ENCODE measurements around the gene SMIM30.
A peak's percentile ranks its signal among the peaks of the same experiment; 100 is the strongest.

The SMIM30 gene

DNA sequence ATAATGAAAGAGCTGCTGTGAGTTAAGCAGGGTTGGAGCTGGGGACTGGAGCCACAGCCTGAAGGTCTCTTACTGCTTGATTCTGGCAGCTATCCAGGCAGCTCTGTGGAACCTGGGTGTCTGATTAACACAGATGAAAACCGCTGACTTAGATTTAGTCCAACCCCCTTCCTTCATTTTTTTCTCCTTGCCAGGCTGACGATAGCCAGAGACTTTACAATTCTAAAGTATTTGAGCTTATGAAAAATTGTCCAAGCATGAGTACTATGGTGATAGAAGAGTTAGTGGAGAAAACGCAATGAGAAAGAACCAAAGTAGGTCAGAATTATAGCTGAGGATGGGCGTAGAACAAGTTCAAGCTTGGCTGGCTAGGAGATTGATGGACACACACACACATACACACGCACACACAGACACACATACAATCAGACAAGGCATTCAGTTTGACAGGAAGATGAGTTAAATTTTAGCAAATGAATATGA is 18.2 kb downstream of the SMIM30 start:
- DNase-seq (ENCODE audit: low read depth) = no peak

DNA sequence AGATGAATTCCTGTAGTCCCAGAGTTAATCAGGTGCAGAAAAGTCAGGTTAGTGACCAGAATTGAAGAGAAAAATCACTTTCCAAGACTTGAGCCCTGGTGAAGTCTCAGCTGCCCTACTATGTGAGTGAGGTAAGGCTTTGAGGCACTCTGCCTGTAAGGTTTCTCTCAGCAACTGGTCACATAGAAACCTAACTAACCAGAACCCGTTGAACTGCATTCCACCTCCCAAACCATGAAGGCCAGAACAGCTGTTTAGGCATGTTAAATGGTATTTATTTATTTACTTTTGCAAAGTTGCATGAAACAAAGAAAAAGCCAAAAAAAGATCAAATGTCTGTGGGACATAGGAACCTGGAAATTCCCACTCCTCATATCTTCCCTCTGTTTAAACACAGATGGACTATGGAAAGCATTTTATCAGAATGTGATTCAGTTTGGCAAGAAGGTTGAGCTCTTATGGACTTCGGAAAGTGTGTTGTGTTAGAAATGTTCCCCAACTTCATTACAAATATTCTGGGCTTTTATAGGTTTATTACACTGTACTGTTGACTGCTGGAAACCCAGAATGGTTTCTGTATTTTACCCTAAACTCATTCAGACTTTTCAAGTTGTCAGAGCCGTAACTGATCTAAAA is 19.0 kb downstream of the SMIM30 start:
- no peak for DNase-seq (ENCODE audit: low read depth)

DNA sequence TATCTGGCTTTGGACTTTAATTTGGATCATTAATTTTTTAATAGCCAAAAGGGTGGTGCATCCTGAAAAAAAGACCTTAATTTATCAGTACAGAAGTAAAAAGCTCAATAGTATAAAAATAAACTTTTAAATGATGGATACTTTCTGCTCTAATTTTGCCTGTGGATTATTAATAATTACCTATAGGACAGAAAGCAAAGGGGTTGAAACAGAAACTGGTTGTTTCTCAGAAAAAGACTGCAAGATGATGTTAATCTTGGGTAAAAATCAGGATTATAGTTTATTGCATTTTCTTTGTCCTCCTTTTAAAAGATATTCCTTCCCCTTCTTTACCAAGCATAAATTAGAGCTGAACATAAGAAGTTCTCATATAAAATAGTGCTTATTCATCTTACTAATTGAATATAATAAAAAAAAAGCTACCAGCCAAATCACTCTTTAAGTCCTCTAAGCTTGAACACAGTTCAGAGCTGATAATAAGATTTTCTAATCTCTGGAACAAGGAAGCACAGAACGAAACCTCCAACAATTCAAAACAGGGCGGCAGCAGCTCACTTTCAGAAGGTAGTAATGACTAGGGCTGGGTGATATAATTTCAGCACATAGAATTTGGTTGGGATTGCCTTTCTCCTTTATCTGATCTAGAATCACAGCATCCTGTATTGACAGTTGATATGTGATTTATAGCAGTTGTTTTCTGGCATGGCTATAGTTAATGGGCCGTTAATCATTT is 23.7 kb downstream of the SMIM30 start:
- DNase-seq (ENCODE audit: low read depth) = no peak

DNA sequence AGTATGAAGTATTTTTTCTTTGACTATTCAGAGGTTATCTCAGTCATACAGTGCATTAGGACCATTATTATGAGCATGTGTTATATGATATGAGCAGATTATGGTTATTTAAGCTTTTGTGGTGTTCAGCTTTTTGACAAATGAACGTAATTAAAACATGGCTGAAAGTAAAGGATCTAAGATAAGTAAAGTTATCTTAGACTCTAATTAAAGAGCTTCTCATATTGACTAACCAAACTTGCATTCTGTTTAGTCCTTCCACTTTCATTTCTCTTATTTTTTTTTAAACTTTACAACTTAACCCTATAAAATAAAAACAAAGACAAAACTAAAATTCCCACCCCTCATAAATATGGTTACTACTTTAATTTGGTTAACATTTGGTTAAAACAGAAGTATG is 24.8 kb downstream of the SMIM30 start:
- no peak for DNase-seq (ENCODE audit: low read depth)

DNA sequence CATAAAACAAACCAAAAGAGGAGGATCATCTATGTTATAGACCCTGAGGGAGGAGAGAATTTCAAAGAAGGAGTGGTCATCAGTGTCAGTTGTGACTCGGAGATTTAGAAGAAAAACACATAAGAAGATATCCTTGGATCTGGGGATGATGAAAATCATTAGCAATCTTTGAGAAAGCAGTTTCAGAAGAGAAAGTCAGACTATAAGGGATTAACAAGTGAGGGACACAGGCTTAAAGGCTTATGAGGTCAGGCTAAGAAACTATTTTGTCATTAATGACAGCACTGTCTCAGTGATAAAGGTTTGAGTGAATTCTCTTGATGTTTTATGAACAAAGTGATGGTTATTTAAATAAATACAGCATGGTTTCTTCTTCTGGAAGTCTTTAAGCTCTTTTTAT is 25.6 kb downstream of the SMIM30 start:
- DNase-seq (ENCODE audit: low read depth) = no peak

DNA sequence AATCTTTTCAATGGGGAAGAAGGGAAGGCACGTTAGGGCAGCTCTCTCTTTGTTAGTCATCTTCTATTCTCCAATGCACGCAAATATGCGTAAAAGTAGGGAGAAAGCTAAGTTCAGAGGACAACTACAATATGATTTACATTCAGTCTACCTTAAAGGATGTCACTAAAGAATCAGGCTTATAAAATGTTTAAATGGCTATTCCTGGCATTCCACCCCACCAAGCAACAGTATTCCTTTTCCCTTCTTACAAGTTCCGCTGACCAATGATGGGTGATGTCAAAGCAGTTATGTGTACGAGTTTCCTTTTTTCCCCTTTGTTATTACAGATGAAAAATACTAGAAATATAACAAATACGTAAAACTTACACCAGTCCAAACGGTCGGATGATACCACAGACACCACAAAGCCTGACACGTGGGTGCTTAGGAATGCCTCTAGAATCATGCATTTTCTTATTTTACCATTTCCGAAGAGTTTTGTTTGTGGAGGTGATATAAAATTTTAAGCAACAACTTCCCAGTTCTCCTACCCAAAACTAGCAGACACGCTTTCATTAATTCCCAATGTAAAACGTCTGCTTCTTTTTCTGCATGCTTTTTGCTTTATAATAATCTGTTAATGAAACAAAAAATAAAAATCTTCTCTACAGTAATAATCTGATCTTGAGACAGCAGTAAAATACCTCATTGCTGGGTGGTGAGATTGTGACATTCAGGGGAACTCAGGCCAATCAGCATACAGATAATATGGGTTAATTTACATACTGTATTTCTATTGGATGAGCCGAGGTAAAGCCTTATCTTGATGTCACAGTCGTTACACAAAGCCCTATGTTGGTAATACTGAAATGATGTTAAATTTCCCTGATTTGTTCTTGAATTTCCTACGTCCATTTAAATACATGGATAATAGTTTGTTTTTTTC is 31.0 kb downstream of the SMIM30 start:
- DNase-seq (ENCODE audit: low read depth) = no peak

DNA sequence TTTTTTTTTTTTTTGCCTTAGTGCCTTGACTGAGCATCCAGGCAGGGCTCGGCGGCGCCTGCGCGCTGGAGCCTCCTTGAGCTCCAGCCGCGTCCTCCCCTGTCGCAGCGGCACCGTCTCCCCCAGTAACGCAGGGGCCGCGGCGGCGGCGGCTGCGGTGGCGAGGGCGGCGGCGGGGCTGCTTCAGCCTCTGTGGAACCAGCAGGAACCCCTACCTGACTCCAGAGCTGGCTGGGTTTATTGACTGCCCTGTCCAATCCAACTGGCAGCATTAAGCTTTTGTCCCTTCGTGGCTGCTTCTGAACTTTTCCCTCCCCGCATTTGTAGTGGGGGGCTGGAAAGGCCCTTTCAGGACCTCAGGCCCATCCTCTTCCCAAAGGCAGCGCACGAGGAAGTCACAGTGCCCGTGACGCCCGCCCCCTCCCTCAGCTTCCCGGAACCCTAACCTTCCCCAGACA is 31.9 kb downstream of the SMIM30 start, which contains the start of gene GPR85:
GPR85 (minus strand) TSS at position 397 of the 458 bp plus-strand sequence. CDS start 2,106 bp downstream, outside the sequence.
- DNase-seq (ENCODE audit: low read depth) = peak; percentile 0

DNA sequence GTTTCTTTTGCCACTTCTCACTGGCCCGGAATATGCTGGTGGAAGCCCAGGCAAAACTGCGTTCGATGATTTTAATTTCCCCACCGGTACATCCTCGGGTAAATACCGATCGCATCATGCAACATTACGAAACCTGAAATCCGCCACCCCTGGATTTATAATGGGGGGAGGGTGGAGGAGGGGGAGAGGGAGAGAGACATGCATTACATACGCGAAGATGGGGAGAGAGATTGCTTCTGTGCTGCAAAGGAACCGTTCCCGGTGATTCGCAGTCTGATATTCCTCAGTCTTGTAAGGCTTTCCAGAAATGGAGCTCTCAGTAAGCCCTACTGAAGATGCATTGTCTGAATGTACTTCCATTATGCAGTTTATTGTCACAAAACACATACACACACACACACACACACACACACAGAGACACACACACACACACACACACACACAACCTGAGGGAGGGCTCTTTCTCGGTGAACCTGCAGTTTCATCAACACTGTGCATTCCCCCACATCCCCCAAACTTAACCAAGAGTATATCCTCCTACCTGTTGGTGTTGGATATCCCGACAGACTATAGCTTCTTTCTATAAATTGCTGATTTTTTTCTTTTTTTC is 32.5 kb downstream of the SMIM30 start:
- DNase-seq (ENCODE audit: low read depth) = no peak

DNA sequence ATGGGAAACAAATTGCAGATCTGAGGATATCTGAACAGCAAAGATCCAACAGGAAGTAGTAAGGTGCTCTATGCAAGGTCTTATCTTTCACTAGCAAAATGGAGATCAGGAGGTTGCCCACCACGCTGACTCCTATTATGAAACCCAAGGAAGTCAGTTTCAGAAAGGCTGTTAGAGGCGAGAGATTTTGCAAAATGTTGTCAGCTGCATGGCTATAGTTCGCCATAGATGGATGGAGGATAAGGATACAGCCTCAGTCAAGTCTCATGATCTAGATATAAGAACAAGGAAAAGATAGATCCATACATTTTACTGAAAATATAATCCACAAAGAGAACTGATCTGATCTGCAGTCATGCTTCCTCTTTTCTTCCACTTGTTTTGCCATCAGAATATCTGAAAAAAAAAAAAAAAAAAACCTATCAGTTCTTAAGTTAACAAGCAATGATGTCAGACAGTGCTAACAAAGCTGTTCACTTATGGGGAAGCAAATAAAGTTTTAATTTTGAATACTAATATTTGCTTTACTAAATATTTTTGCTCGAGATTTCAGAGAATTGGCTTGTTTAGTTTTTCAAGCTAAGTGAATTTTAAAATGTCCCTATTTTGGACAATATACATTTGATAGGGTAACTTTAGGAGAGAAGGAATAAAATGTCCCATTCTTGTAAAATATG is 33.7 kb downstream of the SMIM30 start:
- no peak for DNase-seq (ENCODE audit: low read depth)

DNA sequence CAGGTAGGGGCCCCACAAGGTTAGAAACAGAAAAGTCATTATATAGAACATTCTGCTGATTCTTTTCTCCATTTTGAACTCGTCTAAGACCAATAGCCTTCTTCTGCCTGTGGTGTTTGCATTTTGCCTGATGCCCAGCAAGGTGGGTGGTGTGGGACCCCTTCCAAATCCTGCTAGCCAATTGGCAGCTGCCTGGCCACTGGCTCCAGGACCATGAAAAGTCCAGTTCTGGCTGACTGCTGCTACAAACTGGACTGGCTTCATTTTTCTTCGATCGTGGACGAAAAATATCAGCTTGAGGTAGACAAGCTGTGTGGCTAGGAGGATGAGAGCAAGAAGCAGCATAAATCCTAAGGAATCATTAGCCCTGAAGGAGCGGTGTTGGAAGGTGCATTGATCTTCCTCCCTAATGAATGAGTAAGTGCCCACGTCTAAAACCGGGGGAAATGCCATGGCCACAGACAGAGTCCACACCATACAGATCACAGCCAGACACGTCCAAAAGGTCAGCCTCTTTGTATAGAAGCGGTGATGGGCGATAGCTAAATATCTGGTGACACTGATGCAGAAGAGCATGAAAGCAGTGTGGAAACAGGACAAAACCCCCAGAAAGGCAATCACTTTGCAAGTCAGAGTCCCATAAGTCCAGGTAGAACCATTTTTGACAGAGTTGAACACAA is 34.4 kb downstream of the SMIM30 start:
- no peak for DNase-seq (ENCODE audit: low read depth)

DNA sequence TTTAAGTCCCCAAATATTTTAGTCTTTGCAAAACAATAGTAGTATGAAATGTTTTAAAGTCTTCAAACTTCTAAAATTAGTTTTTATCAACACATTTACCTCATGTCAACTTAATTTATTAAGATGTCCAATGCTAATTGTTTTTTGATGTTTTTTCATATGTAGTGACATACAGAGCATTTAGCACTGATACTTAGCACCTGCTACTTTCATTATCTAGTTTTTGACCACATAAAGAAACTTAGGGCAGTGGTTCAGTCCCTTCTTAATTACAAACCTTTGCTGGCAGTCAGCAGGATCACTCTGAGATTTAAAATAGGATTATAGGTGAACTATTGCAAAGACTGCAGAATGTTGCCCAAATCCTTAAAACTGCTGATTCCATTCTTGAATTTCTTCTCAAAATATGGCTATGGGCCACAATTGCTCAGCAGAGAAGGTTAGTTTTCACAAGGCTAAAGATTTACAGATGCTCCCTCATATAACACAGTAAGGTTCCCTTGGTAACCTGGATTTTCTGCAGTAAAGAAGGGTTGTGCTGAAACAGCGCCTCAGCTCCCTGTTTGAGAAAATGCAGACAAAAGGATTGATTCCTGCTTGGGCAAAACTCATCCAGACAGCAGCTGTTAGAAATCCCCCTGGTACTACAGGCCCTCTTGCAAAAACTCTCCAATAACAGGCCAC is 35.1 kb downstream of the SMIM30 start:
- no peak for DNase-seq (ENCODE audit: low read depth)

DNA sequence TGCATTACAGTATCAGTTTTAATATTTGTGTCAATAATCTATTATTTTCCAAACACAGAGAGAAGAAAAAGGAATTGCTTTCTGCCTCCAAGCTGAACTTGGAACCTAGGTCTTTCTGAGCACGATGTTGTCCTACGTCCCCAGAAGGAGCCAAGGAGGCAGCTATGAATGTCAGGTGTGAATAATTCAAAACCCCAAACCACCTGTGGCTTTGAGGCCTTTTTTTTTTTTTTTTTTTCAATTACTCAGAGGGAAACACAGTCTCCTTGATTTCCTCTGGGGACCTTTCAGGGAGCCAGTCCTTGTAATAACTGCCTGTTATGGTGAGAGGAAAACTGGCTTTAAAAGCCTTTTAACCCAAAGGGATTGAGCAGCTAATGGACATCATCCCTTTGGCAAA is 40.0 kb downstream of the SMIM30 start:
- no peak for DNase-seq (ENCODE audit: low read depth)

DNA sequence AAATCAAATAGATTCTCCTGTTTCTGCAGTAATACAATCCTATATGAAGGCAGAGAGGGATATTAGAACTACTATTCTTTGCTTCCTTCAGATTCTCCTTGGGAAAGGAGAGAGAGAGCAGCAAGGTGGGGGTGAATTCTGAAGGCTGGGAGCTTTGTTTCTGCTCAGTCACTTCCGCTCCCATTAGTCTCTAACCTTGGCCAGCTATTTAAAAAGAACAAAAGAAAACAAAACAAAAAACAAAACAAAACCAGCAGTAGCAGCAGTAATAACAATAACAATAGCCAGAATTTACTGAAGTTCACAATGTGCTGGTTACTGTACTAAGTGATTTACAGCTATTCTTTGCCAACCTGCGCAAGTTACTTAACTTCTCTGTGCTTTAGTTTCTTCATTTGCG is 41.7 kb downstream of the SMIM30 start:
- no peak for DNase-seq (ENCODE audit: low read depth)

DNA sequence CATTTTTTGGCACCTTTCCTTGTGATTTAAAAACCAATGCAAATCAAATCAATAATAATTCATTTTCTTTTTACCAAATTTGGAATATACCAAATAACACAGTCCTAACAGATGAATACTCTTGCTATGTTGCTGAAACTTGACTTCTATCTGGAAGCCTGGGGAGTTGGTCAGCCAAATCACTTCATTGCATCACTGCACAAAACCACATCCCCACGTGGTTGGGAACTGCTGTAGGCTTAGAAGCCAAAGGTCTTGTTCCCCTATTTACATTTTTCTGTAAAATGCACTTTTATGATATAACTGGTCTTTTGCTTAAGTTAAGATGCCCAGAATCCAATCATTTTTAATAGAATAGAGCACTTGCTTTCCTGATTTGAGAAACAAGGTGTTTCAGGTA is 46.9 kb downstream of the SMIM30 start:
- no peak for DNase-seq (ENCODE audit: low read depth)
